Common myeloid progenitor, CD34-positive (primary cell): Measurements from ENCODE around the gene PROCA1.
A peak's percentile ranks its signal among the peaks of the same experiment; 100 is the strongest.

Experiments used
- CTCF ChIA-PET: fragments of 350-600 bp; sonication (Branson Sonifier 250); formaldehyde crosslinking; loops from one replicate; lab custom pipeline; 2021; ENCODE audit warnings: antibody characterized with exemption; lab: Charles Lee
- POLR2A ChIA-PET: fragments of 350-600 bp; sonication (Branson Sonifier 250); formaldehyde crosslinking; loops from one replicate; lab custom pipeline; 2021; ENCODE audit warnings: antibody characterized with exemption; lab: Charles Lee
- DNase-seq, 3 donors: peaks; one replicate each; pipeline versions ENCODE4 v3.0.0 to v3.0.0-alpha.2; 2013
- H3K27ac ChIP-seq, 2 experiments: 1 replicate in 1 of 2; 2 replicates in 1 of 2; pipeline ENCODE4 v1.7.0; 2013; ENCODE audit warnings: inconsistent platforms in 2 of 2, low read length in 2 of 2, mild to moderate bottlenecking in 2 of 2, low read depth in 1 of 2, moderate library complexity in 1 of 2; ENCODE audit not compliant: severe bottlenecking in 2 of 2, insufficient read depth in 1 of 2, poor library complexity in 1 of 2
- H3K27me3 ChIP-seq, 5 experiments: replicated peaks in 2 of 5; 1 replicate in 3 of 5; 2 replicates in 2 of 5; pipeline versions ENCODE4 v1.6.1 to v1.7.0; 2013; ENCODE audit warnings: low read length in 4 of 5, mild to moderate bottlenecking in 2 of 5, moderate library complexity in 2 of 5, inconsistent platforms in 1 of 5; ENCODE audit not compliant: insufficient read depth in 5 of 5, control insufficient read depth in 4 of 5
- H3K36me3 ChIP-seq, 4 experiments: 1 replicate in 2 of 4; 2 replicates in 2 of 4; pipeline versions ENCODE4 v1.6.1 to v1.7.0; 2013; ENCODE audit warnings: low read length in 3 of 4, control low read depth in 1 of 4, mild to moderate bottlenecking in 1 of 4; ENCODE audit not compliant: control insufficient read depth in 4 of 4, insufficient read depth in 4 of 4
- H3K4me1 ChIP-seq, 4 experiments: 1 replicate in 3 of 4; 2 replicates in 1 of 4; pipeline versions ENCODE4 v1.6.1 to v1.7.1; 2013; ENCODE audit warnings: low read length in 3 of 4, mild to moderate bottlenecking in 3 of 4, control low read depth in 1 of 4, inconsistent platforms in 1 of 4, moderate library complexity in 1 of 4; ENCODE audit not compliant: control insufficient read depth in 4 of 4, insufficient read depth in 4 of 4; ENCODE audit errors: control extremely low read depth in 1 of 4
- H3K4me3 ChIP-seq, 7 experiments: 1 replicate in 4 of 7; 2 replicates in 3 of 7; pipeline versions ENCODE4 v1.5.1 to v1.7.0; 2013; ENCODE audit warnings: mild to moderate bottlenecking in 7 of 7, low read length in 6 of 7, moderate library complexity in 6 of 7, inconsistent platforms in 2 of 7, low read depth in 2 of 7, control low read depth in 1 of 7; ENCODE audit not compliant: insufficient read depth in 4 of 7, control insufficient read depth in 1 of 7; ENCODE audit errors: extremely low read depth in 1 of 7
- H3K9me3 ChIP-seq, 5 experiments: 1 replicate in 4 of 5; 2 replicates in 1 of 5; pipeline versions ENCODE4 v1.6.1 to v1.7.1; 2013; ENCODE audit warnings: low read length in 4 of 5, mild to moderate bottlenecking in 2 of 5, inconsistent platforms in 1 of 5, low read depth in 1 of 5, moderate library complexity in 1 of 5; ENCODE audit not compliant: control insufficient read depth in 4 of 5, insufficient read depth in 2 of 5; ENCODE audit errors: control extremely low read depth in 1 of 5
- WGBS: methylation state at CpG from one replicate; pipeline ENCODE4 v1.1.5; 2013; ENCODE audit not compliant: insufficient coverage; 5-methylcytosine and 5-hydroxymethylcytosine counted together

Gene PROCA1

DNA sequence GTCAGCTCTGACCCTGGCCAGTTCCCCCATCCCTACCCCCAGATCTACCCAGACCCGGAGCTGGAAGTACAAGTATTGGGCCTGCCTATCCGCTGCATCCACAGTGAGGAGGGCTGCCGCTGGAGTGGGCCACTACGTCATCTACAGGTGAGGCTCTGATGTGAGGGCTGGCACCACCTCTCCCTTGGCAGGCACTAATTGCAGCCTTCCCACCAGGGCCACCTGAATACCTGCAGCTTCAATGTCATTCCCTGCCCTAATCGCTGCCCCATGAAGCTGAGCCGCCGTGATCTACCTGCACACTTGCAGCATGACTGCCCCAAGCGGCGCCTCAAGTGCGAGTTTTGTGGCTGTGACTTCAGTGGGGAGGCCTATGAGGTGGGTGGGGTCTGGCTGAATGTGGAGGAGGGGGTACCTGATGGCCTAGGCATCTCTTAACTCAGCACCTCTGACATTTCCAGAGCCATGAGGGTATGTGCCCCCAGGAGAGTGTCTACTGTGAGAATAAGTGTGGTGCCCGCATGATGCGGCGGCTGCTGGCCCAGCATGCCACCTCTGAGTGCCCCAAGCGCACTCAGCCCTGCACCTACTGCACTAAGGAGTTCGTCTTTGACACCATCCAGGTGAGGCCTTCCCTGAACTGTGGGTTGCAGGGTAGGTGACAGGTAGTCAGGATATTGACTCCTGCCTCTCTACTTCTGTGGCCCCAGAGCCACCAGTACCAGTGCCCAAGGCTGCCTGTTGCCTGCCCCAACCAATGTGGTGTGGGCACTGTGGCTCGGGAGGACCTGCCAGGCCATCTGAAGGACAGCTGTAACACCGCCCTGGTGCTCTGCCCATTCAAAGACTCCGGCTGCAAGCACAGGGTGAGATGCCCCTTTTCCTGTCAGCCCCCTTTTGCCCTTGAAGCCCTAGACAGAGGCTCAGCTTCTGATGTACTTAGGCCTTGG lies 36.4 kb upstream of the PROCA1 start:
- POLR2A ChIA-PET: interaction anchor here (10.0 kb wide), 1 partner anchor 21 kb away, joined by 87 read pairs; the partner anchor contains the start of genes NEK8 and TLCD1

DNA sequence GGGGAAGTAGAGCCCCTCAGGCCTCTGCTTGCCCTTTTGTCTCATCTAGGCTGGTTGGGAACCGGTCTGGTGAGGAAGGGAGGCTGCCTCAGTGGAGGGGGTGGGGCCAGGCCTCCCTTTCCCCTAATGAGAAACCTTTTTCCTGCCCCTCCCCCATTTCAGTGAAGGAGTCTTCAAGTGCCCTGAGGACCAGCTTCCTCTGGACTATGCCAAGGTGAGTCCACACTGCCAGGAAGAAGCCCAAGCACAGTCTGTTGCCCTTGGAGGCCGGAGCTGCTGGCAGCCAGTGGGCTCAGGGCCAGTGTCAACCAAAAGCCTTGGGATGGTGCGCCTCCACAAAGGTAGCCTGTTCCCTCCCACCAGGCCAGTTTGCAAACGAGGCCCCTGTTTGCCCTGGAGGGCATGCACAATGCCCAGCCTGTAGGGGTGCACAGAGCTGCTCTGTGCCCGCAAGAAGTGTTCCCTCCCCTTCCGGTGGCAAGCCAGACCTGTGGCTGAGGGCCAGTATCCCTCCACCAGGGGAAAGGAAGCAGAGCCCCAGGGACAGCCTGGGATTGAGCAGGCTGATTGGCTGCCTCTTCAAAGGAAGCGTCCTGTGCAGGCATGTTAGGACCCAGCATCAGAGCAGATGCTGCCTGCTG lies 35.5 kb upstream of the PROCA1 start:
- Histone ChIP-seq H3K36me3 (peaks cover 0 to 46% (median 11%) of the 10 kb centered on the region in 4 experiments), H3K4me1 (peaks cover 4 to 53% (median 51%) of the 10 kb centered on the region in 4 experiments), H3K9me3 (no peaks in the 10 kb centered on the region), H3K27ac (no peak overlapping the region), H3K4me3 (no peak overlapping the region), H3K27me3 (peaks cover 0 to 4% (median 0%) of the 10 kb centered on the region in 5 experiments)
- ChIA-PET POLR2A (interaction anchor here (10.0 kb wide), 1 partner anchor 20 kb away, joined by 87 read pairs; the partner anchor contains the start of genes NEK8 and TLCD1), CTCF (interaction anchor here (0.8 to 18.9 kb wide), 7 partner anchors 10 to 101 kb away, joined by 3 to 507 read pairs (median 4); partner anchors contain the start of genes NEK8, RPL23A and TLCD1)
- DNase-seq: peak in 1 of 3 donors; percentile 36
- 74% methylated on average over 4 of the region's 7 CpGs for WGBS

More for the DNA sequence above, 36.4 kb upstream of the PROCA1 start:
- Histone ChIP-seq H3K36me3 (peaks cover 0 to 46% (median 11%) of the 10 kb centered on the region in 4 experiments), H3K4me1 (peaks cover 4 to 50% (median 44%) of the 10 kb centered on the region in 4 experiments), H3K4me3 (no peak overlapping the region), H3K9me3 (no peaks in the 10 kb centered on the region), H3K27me3 (peaks cover 0 to 4% (median 0%) of the 10 kb centered on the region in 5 experiments), H3K27ac (no peak overlapping the region)
- 94% methylated on average over 13 of the region's 18 CpGs for WGBS
- CTCF ChIA-PET: interaction anchor here (0.8 to 18.9 kb wide), 7 partner anchors 9 to 66 kb away, joined by 3 to 507 read pairs (median 6); partner anchors contain the start of genes NEK8, RPL23A and TLCD1
- no peak for DNase-seq

DNA sequence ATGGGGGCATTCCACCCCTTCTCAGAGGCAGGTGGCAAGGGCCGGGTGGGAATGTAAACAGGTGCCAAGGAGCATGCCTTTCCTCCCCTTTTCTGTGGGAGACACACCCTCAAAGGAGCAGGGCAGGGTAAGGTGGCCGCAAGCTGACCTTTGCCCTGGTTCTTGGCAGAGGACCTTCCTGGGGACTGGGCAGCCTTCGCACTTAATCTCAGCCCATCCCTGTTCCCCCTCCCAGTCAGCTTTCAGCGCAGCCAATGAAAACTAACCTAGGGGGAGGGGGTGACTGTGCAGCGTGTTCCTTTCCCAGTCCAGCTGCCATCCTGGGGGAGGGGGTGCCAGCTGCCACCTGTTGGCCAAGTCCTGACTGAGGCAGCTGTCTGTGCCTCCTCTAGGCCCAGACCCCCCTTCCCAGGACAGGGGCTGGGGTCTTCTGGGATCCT lies 34.9 kb upstream of the PROCA1 start:
- 90% methylated on average over 5 of the region's 5 CpGs for WGBS
- Histone ChIP-seq H3K27me3 (peaks cover 0 to 4% (median 0%) of the 10 kb centered on the region in 5 experiments), H3K9me3 (no peaks in the 10 kb centered on the region), H3K36me3 (peaks cover 0 to 44% (median 11%) of the 10 kb centered on the region in 4 experiments), H3K27ac (no peak overlapping the region), H3K4me1 (peaks cover 4 to 59% (median 56%) of the 10 kb centered on the region in 4 experiments), H3K4me3 (no peak overlapping the region)
- POLR2A ChIA-PET: interaction anchor here (0.6 to 10.0 kb wide), 2 partner anchors 19 to 22 kb away, joined by 3 to 87 read pairs; partner anchors contain the start of genes NEK8 and TLCD1
- no peak for DNase-seq
- CTCF ChIA-PET: interaction anchor here (0.8 to 18.9 kb wide), 7 partner anchors 11 to 102 kb away, joined by 3 to 507 read pairs (median 4); partner anchors contain the start of genes NEK8, RPL23A and TLCD1

DNA sequence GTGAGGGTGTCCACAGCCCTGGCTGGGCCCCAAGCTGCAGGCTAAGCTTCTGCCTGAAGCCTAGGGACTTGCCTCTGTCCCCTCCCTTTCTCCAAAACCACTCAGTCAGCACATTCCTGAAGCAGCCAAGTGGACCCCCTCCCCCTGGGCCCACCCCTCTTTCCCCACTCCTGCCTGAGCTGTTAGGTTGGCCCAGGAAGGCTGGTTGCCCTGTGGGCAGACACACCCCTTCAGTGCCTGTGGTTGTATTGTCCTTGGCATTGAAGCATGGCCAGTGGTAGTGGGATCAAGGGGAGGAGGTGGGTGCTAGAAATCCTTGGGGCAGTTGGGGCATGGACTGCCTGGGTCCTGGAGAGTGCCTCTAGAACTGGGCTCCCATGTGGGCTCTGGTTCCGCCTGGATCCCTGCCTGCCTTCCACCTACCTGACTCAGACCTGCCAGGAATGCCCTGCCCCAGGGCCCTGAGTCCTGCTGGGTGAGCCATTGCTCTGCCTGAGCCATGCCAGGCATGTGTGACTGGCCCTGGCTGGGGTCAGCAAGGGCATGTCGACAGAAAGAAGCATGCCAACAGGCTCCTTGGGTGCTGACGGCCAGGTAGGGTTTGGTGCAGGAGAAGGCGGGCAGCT lies 34.2 kb upstream of the PROCA1 start:
- Histone ChIP-seq H3K9me3 (no peaks in the 10 kb centered on the region), H3K4me3 (peak overlapping the region in 4 of 7 experiments; percentile 58 to 82 (median 76)), H3K36me3 (peaks cover 0 to 41% (median 11%) of the 10 kb centered on the region in 4 experiments), H3K27ac (peak overlapping the region in 1 of 2 experiments; percentile 20), H3K4me1 (peaks cover 4 to 66% (median 63%) of the 10 kb centered on the region in 4 experiments), H3K27me3 (peaks cover 0 to 4% (median 0%) of the 10 kb centered on the region in 5 experiments)
- no peak for DNase-seq
- ChIA-PET POLR2A (interaction anchor here (0.6 to 10.0 kb wide), 3 partner anchors 18 to 26 kb away, joined by 3 to 87 read pairs (median 3); partner anchors contain the start of genes NEK8, RPL23A and TLCD1), CTCF (interaction anchor here (0.6 to 18.9 kb wide), 7 partner anchors 8 to 170 kb away, joined by 3 to 507 read pairs (median 4); partner anchors contain the start of genes NEK8, RPL23A and TLCD1)
- WGBS: 97% methylated on average over 4 of the region's 4 CpGs

DNA sequence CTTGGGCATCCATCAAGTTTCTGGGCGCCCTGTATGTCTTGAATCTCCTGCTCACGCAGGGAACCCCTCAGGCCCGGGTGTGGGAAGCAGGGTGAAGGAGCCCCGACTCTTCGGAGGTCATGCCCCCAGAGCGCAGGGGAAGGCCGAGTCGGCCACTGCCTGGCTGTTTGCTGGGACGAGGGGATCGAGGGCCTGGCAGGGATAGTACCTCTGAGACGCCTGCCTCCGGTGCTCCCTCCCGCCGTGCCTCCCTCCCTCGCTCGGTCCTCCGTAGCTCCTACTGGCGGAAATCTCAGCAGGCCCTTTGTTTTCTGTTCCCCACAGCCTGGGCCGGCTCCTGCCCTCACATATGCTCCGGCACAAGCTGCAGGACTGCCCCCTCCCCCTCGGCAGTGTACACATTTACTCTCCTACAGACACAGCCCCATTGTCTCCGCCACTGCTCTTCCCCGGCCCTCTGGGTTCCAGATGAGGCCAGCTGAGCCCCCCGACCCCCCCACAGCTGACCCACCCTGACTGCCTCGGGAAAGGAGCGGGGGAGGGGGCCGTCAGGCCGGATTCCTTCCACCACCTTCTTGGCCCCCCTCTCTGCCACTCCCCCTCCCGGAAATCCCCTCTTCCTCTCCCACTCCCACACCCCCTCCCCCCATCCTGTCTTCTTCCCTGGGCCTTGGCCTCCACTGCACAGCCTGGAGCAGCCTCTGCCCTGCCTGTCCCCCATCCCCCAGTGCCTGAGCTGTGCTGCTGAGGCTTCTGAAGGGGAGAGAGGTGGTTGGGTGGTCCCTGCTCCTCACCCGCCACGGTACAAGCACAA lies 33.5 kb upstream of the PROCA1 start:
- H3K4me3 ChIP-seq: peak overlapping the region; percentile 27 to 82 (median 63)
- CTCF ChIA-PET: interaction anchor here (0.6 to 18.9 kb wide), 4 partner anchors 8 to 171 kb away, joined by 3 to 507 read pairs (median 4); partner anchors contain the start of genes NEK8, RPL23A and TLCD1
- POLR2A ChIA-PET: interaction anchor here (0.7 to 10.0 kb wide), 2 partner anchors 18 to 26 kb away, joined by 3 to 87 read pairs; partner anchors contain the start of genes NEK8, RPL23A and TLCD1
- peak overlapping the region; percentile 1 to 74 for H3K27ac ChIP-seq
- H3K9me3 ChIP-seq: no peaks in the 10 kb centered on the region
- H3K4me1 ChIP-seq: peaks cover 4 to 73% (median 71%) of the 10 kb centered on the region in 4 experiments
- 4% methylated on average over 21 of the region's 31 CpGs for whole genome bisulfite sequencing
- peaks cover 0 to 4% (median 0%) of the 10 kb centered on the region in 5 experiments for H3K27me3 ChIP-seq
- DNase-seq: peak in 1 of 3 donors; percentile 46
- H3K36me3 ChIP-seq: peaks cover 0 to 35% (median 11%) of the 10 kb centered on the region in 4 experiments
